M059J (cell line): Measurements from ENCODE around the gene GTF2A1L. TPM values are rescaled to one million over a fixed set of nuclear protein-coding genes. Genes with fewer than 3 reads are reported as not detected.
"Not testable (repeated sequence)": the region's sequence is repeated elsewhere in the genome, so short reads cannot be mapped to it uniquely, and the experiment has no call there.

Source experiments
- DNase-seq: peaks from one replicate; pipeline ENCODE4 v3.0.0-alpha.2; 2012; ENCODE audit warnings: low read depth
- total RNA-seq: library from RNA; depleted of rRNA; stranded (reverse); fragments of >200 nt; shearing (Covaris generic); gene quantifications from 2 replicates; pipeline ENCODE4 v1.2.3, GENCODE V29; 2014; rRNA removed

The GTF2A1L gene
- 0.25 TPM in 1 of 2 replicates, not detected in the other for total RNA-seq

- no peak for DNase-seq
Observed at GRCh38 chr2:48617618-48618017, at the start of gene GTF2A1L. GTF2A1L (plus strand) TSS chr2:48617856; CDS start chr2:48617875, 19 bp downstream.

- DNase-seq, result no peak
Observed at GRCh38 chr2:48568547-48568946, 49.1 kb upstream of the GTF2A1L start.

DNA sequence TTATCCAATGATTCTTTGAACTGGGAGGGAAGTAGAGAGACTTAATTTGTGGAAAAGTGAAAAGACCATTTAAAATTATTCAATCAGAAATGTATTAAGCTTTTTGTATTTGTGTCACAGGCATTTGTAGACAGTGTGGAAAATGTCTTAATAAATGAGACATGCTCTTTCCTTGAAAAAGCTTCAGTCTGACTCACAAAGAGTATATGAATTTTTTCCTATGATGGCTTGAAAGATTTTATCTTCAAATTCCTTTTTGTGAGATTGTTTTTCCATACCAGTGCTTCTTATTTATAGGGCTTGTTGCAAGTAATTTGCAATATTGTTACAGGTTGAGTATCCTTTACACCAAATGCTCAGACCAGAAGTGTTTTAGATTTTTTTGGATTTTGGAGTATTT lies 48.2 kb upstream of the GTF2A1L start:
- no peak for DNase-seq

DNA sequence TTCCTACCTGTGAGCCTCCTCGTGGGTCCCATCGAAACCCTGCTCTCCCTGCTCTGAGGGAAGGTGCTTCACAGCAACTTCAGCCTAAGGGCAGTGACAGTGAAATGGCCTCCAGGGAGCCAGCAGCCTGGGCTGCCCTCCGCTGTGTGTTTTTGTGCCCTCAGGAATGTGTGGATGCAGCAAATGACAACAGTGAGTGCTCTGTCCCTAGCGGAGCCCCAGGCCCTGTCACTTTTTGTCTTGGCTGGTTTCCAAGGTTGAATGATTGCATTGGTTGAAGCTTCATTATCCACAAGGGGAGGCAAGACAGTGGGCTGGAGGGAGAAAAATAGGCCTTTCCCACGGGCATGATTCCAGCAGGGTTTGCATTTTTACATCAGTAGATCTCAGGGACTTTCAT lies 44.8 kb upstream of the GTF2A1L start:
- peak; percentile 2 for DNase-seq

DNA sequence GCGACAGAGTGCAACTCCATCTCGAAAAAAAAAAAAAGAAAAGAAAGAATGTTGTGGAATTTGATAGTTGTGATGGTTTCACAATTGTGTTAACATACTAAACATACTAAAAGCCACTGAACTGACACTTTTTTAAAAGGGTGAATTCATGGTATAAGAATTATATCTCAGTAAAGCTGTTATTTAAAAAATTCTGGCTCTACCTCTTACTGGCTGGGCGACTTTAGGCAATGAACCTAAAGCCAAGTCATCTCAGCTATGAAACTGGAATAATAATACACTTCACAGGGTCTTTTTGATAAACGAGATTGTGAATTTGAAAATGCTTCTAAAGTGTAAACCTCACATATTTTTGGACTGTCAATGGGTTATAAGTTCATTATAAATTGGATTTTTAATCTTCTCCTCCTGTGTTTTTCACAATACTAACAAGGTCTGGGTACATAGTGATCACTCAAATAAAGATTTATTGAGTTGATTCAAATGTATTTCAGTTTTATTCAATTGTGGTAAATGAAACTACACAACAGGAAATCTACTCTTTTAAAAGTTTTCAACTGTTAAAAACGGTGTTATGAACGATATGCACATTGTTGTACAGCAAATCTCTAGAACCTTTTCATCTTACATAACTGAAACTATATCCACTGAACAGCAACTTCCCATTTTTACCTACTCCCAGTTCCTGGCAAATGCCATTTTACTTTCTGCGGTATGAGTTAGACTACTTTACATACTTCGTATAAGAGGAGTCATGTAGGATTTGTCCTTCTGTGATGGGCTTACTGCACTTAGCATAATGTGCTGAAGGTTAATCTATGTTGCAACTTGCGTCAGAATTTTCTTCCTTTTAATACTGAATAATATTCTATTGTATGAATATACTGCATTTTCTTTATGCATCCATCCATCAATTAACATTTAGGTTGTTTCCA lies 43.0 kb upstream of the GTF2A1L start:
- DNase-seq, result no peak

GRCh38 chr2:48578313-48578712 lies 39.3 kb upstream of the GTF2A1L start:
- DNase-seq, result no peak

DNA sequence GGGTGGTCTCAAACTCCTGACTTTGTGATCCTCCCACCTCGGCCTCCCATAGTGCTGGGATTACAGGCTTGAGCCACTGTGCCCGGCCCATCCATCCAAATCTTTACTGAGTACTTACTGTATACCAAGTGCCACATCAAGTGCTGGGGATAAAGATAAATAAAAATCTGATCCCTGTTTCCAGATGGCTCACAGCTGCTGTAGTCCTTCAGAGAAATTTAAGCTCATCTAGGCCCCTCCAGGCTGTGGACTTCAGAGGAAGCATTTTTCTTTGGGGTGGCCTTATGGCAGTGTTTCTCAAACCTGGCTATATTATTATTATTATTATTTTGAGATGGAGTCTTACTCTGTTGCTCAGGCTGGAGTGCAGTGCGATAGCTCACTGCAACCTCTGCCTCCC lies 33.7 kb upstream of the GTF2A1L start:
- no peak for DNase-seq

DNA sequence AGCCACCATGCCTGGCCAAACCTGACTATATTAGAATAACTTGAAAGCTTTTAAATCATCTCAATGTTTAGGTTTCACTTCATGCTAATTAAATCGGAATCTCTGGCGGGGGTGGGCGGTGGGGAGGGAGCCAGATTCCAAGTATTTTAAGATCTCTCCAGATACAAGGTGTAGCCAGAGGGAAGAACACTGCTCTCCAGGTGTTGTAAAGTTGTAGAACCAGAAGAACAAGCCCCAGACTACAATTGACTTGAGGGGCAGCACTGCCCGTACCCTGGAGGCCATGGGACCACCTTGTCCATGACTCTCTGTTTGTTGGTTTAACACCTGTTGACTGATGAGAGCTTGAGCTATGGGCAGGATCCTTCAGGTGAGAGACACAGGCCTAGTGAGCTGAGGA lies 33.1 kb upstream of the GTF2A1L start:
- DNase-seq, result no peak

- no peak for DNase-seq
Observed at GRCh38 chr2:48586433-48586832, 31.2 kb upstream of the GTF2A1L start.

DNA sequence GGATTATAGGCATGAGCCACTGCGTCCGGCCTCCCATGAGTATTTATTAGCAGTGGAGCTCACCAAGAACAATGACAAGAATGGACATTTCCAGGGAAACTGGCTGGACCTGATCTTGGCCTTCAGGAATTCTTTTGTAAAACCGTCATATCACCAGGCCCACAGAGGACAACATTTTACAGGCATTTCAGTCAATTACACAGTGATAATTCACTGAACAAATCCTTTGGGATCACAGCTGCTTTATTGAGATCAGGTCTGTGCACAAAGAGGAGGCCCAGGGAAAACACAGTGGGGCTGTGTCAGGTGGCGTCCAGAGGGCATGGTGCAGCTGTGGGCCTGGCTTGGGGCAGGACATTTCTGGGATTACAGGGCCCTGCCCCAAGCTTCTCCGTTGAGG lies 30.1 kb upstream of the GTF2A1L start:
- no peak for DNase-seq

- DNase-seq, result no peak
Observed at GRCh38 chr2:48587961-48588360, 29.7 kb upstream of the GTF2A1L start.

DNA sequence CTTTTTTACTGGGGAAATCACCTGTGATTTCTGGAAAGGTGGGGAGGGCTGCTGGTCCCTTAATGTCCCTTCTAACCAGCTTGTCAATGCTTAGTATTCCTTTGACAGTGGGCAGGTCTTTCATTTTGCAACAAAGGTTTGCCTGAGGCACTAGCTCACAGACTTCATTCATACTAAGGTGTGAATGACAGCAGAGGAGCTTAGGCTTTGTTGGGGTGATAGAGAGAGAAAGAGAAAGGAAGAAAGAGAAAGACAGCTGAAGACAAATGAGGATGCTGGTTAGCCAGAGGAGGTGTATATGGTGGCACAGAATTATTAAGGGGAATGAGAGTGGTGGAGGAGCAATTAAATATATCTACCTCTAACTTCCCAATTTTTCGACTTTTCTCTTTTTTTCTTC lies 28.9 kb upstream of the GTF2A1L start:
- no peak for DNase-seq

GRCh38 chr2:48589170-48589767 lies 28.4 kb upstream of the GTF2A1L start:
- peak; percentile 40 for DNase-seq

- no peak for DNase-seq
Observed at GRCh38 chr2:48590017-48590416, 27.6 kb upstream of the GTF2A1L start.

DNA sequence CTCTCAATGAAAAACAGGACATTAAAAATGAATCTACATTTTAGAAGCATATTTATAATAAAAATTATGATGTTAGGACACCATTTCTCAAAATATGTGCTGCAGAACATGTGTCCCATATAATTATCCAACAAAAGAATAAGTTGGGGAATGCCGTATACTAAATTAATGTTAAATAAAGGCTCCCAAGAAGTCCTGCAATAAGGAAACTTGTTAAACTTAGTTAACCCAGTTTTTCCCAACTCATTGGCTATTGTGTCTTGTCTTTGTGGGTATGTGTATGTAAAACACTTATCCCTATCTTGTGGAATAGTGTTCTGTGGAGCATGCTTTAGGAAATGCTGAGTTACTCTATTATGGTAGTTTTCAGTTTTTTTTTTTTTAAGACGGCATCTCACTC lies 25.6 kb upstream of the GTF2A1L start:
- DNase-seq, result no peak

- not testable (repeated sequence) for DNase-seq
Observed at GRCh38 chr2:48596751-48597150, 20.9 kb upstream of the GTF2A1L start.

DNA sequence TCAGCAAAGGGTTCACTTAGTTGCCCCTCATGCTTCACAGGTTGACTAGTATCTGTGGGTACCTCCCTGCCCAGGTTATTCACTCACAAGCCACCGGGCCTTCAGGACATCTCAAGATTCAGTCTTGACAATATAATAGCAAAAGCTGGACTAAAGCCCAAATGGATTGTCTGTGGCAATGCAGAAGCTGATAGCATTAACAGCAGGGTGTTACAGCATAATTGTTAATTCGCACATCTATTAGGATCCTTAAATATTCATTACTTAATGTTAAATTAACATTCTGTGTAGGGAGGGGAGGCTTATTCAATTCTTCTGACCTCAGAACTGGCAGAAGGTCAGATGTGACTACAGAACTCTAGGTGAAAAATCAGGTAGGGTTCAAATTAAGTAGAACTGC lies 20.2 kb upstream of the GTF2A1L start:
- no peak for DNase-seq

DNA sequence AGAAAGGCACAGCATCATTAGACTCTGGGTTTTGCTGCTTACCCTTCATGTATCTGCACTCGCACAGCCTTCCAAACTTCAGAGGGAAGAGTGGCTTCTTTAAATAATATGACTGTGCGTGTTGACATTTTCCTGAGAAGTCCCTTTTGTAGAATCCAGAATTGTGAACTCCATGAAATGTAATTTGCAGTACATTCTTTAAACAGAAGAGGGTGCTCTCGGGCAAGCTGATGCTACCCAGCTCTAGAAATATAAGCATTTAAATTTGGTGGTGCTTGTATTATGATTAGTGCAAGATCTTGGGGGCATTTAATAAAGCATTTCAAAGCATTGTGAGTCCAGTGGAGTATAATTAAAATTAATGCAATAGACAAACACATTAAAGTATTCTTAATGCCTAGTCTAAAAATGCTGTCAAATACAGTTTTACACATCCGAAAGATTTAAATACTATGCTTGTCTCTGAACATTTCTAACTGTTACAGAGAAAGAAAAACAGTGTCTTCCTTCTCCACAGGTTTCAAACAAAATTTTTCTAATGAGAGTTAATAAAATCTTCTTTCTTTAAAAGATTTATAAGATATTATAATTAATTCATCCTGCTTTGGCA lies 17.3 kb upstream of the GTF2A1L start:
- peak; percentile 47 for DNase-seq

GRCh38 chr2:48600917-48601316 lies 16.7 kb upstream of the GTF2A1L start:
- peak; percentile 39 for DNase-seq

GRCh38 chr2:48601349-48601748 lies 16.3 kb upstream of the GTF2A1L start:
- DNase-seq, result peak; percentile 28

- no peak for DNase-seq
Observed at GRCh38 chr2:48605482-48606175, 12.0 kb upstream of the GTF2A1L start.
